G401 (cell line): ENCODE results near the gene OR1M1. TPM values are rescaled to one million over a fixed set of nuclear protein-coding genes. Genes with fewer than 3 reads are reported as not detected.
"Not testable (repeated sequence)": the region's sequence is repeated elsewhere in the genome, so short reads cannot be mapped to it uniquely, and the experiment has no call there.

Experiments used
- DNase-seq: peaks from one replicate; pipeline ENCODE4 v3.0.0-alpha.2; 2015; ENCODE audit warnings: low spot score
- in situ Hi-C: cut with HindIII; loops from 2 replicates; pipeline ENCODE4 v1.10.0; 2016; ENCODE audit warnings: low sequenced_read_pairs, mixed read lengths
- total RNA-seq: library from RNA; depleted of rRNA; stranded (reverse); fragments of >200 nt; shearing (Covaris generic); gene quantifications from 2 replicates; pipeline ENCODE4 v1.2.3, GENCODE V29; 2014

The OR1M1 gene
- total RNA-seq, 1 experiment from 2014 or later = not detected

GRCh38 chr19:9071720-9072119, 15.1 kb upstream of the OR1M1 start:
- in situ Hi-C loops, DNase-seq: not testable (repeated sequence)

GRCh38 chr19:9073806-9074205, 13.1 kb upstream of the OR1M1 start:
- in situ Hi-C loops = no loop called here
- DNase-seq = no peak

GRCh38 chr19:9075064-9075949, 11.6 kb upstream of the OR1M1 start:
- in situ Hi-C loops = no loop called here
- DNase-seq = peak; percentile 1

- DNase-seq = no peak
- in situ Hi-C loops = no loop called here
Measured at GRCh38 chr19:9076901-9077300, 10.0 kb upstream of the OR1M1 start.

- in situ Hi-C loops = no loop called here
- DNase-seq = no peak
Measured at GRCh38 chr19:9078651-9079050, 8.2 kb upstream of the OR1M1 start.

- in situ Hi-C loops = no loop called here
Measured at GRCh38 chr19:9107375-9107774, 20.5 kb downstream of the OR1M1 start, which contains the start of gene OR7G2. OR7G2 (minus strand) TSS chr19:9107475; CDS start chr19:9103243, 4,232 bp downstream.

GRCh38 chr19:9109959-9110358, 23.1 kb downstream of the OR1M1 start:
- no peak for DNase-seq
- in situ Hi-C loops = no loop called here

More at GRCh38 chr19:9107375-9107774, 20.5 kb downstream of the OR1M1 start, which contains the start of gene OR7G2:
- DNase-seq = no peak

- in situ Hi-C loops = no loop called here
- no peak for DNase-seq
Measured at GRCh38 chr19:9115307-9115813, 28.5 kb downstream of the OR1M1 start, which contains the start of gene OR7G1. OR7G1 (minus strand) TSS chr19:9115763; CDS start chr19:9115763, 0 bp downstream.

- DNase-seq = no peak
- in situ Hi-C loops = no loop called here
Measured at GRCh38 chr19:9116547-9116946, 29.7 kb downstream of the OR1M1 start.

GRCh38 chr19:9126900-9127405, 40.1 kb downstream of the OR1M1 start, which contains the start of gene OR7G3:
OR7G3 (minus strand) TSS chr19:9126950; CDS start chr19:9126950, 0 bp downstream.
- DNase-seq = no peak
- in situ Hi-C loops = no loop called here

GRCh38 chr19:9128171-9128570, 41.3 kb downstream of the OR1M1 start:
- DNase-seq = no peak
- in situ Hi-C loops = no loop called here

- DNase-seq = no peak
- in situ Hi-C loops = no loop called here
Measured at GRCh38 chr19:9130965-9131364, 44.1 kb downstream of the OR1M1 start.

- in situ Hi-C loops = no loop called here
- DNase-seq = no peak
Measured at GRCh38 chr19:9132422-9132821, 45.6 kb downstream of the OR1M1 start.

- DNase-seq = no peak
- in situ Hi-C loops = no loop called here
Measured at GRCh38 chr19:9139609-9140158, 52.8 kb downstream of the OR1M1 start.

- in situ Hi-C loops = no loop called here
- DNase-seq = peak; percentile 95
Measured at GRCh38 chr19:9140159-9140874, 53.5 kb downstream of the OR1M1 start, which contains the start of gene ZNF317. ZNF317 (plus strand) TSS chr19:9140397; CDS start chr19:9156017, 15,620 bp downstream.

GRCh38 chr19:9144920-9145319, 58.1 kb downstream of the OR1M1 start:
- no peak for DNase-seq
- in situ Hi-C loops = no loop called here
